Skeletal muscle tissue (tissue), 4 donors: ENCODE data around the gene WBP1L. TPM values are rescaled to one million over a fixed set of nuclear protein-coding genes. Genes with fewer than 3 reads are reported as not detected.
A peak's percentile ranks its signal among the peaks of the same experiment; 100 is the strongest.

ENCODE experiments used
- H3K27ac ChIP-seq: one replicate; pipeline ENCODE4 v1.7.0; 2013; ENCODE audit warnings: mild to moderate bottlenecking, low read depth, low read length, inconsistent platforms
- H3K27me3 ChIP-seq, 3 donors: one replicate each; pipeline ENCODE4 v1.7.0; 2013; ENCODE audit warnings: low read length in 3 of 3; ENCODE audit not compliant: control insufficient read depth in 3 of 3, insufficient read depth in 3 of 3
- H3K36me3 ChIP-seq, 3 donors: one replicate each; pipeline ENCODE4 v1.7.0; 2013; ENCODE audit warnings: low read length in 3 of 3; ENCODE audit not compliant: control insufficient read depth in 3 of 3, insufficient read depth in 3 of 3
- H3K4me1 ChIP-seq, 3 donors: one replicate each; pipeline ENCODE4 v1.7.0; 2013; ENCODE audit warnings: low read length in 3 of 3, mild to moderate bottlenecking in 3 of 3; ENCODE audit not compliant: control insufficient read depth in 3 of 3, insufficient read depth in 3 of 3
- H3K4me3 ChIP-seq, 3 donors: one replicate each; pipeline ENCODE4 v1.7.0; 2013; ENCODE audit warnings: low read length in 3 of 3
- H3K9ac ChIP-seq, 3 donors: one replicate each; pipeline ENCODE4 v1.7.0; 2013; ENCODE audit warnings: low read length in 3 of 3, mild to moderate bottlenecking in 3 of 3, moderate library complexity in 2 of 3, low read depth in 1 of 3
- H3K9me3 ChIP-seq, 3 donors: one replicate each; pipeline ENCODE4 v1.7.0; 2013; ENCODE audit warnings: low read length in 3 of 3; ENCODE audit not compliant: control insufficient read depth in 3 of 3
- total RNA-seq: library from RNA; depleted of rRNA; stranded (reverse); fragments of >200 nt; gene quantifications from one replicate; pipeline ENCODE4 v1.2.3, GENCODE V29; 2014
- donor health status: Osteomylitis.

The WBP1L gene
- total RNA-seq, 1 donor from 2014 or later = 24.0 TPM

GRCh38 chr10:102720775-102721301 lies 22.9 kb upstream of the WBP1L start:
- H3K9me3 ChIP-seq = no peaks in the 10 kb centered on the region
- no peak overlapping the region for H3K9ac ChIP-seq
- H3K27me3 ChIP-seq = no peaks in the 10 kb centered on the region
- no peak overlapping the region for H3K4me3 ChIP-seq
- peaks cover 0 to 2% (median 0%) of the 10 kb centered on the region in 3 donors for H3K36me3 ChIP-seq
- no peak overlapping the region for H3K27ac ChIP-seq
- H3K4me1 ChIP-seq = peaks cover 12 to 16% (median 16%) of the 10 kb centered on the region in 3 donors

- Histone ChIP-seq H3K36me3 (peaks cover 0 to 4% (median 3%) of the 10 kb centered on the region in 3 donors), H3K27ac (no peak overlapping the region), H3K9me3 (no peaks in the 10 kb centered on the region), H3K4me1 (peaks cover 12 to 21% (median 16%) of the 10 kb centered on the region in 3 donors), H3K27me3 (no peaks in the 10 kb centered on the region), H3K4me3 (no peak overlapping the region), H3K9ac (no peak overlapping the region)
Observed at GRCh38 chr10:102721954-102722353, 21.8 kb upstream of the WBP1L start.

GRCh38 chr10:102723989-102724388 lies 19.8 kb upstream of the WBP1L start:
- Histone ChIP-seq H3K36me3 (peaks cover 6 to 11% (median 7%) of the 10 kb centered on the region in 3 donors), H3K4me1 (peaks cover 0 to 6% (median 4%) of the 10 kb centered on the region in 3 donors), H3K9me3 (no peaks in the 10 kb centered on the region)

GRCh38 chr10:102726274-102726673 lies 17.5 kb upstream of the WBP1L start:
- Histone ChIP-seq H3K4me1 (peaks cover 0 to 11% (median 3%) of the 10 kb centered on the region in 3 donors), H3K4me3 (no peak overlapping the region), H3K27ac (no peak overlapping the region)

More at GRCh38 chr10:102723989-102724388, 19.8 kb upstream of the WBP1L start:
- H3K4me3 ChIP-seq = no peak overlapping the region
- no peak overlapping the region for H3K9ac ChIP-seq
- no peaks in the 10 kb centered on the region for H3K27me3 ChIP-seq
- H3K27ac ChIP-seq = no peak overlapping the region

GRCh38 chr10:102727037-102727818 lies 16.5 kb upstream of the WBP1L start:
- H3K4me1 ChIP-seq = peaks cover 0 to 11% (median 3%) of the 10 kb centered on the region in 3 donors
- H3K27me3 ChIP-seq = no peaks in the 10 kb centered on the region
- H3K9me3 ChIP-seq = no peaks in the 10 kb centered on the region
- H3K9ac ChIP-seq = no peak overlapping the region
- H3K27ac ChIP-seq = no peak overlapping the region
- no peak overlapping the region for H3K4me3 ChIP-seq
- H3K36me3 ChIP-seq = peaks cover 8 to 16% (median 9%) of the 10 kb centered on the region in 3 donors

More at GRCh38 chr10:102726274-102726673, 17.5 kb upstream of the WBP1L start:
- Histone ChIP-seq H3K9me3 (no peaks in the 10 kb centered on the region), H3K27me3 (no peaks in the 10 kb centered on the region), H3K9ac (no peak overlapping the region), H3K36me3 (peaks cover 8 to 11% (median 9%) of the 10 kb centered on the region in 3 donors)

- Histone ChIP-seq H3K4me3 (no peak overlapping the region), H3K9me3 (no peaks in the 10 kb centered on the region), H3K36me3 (peaks cover 9 to 26% (median 13%) of the 10 kb centered on the region in 3 donors), H3K27me3 (no peaks in the 10 kb centered on the region), H3K9ac (peak overlapping the region in 1 of 3 donors; percentile 3), H3K27ac (no peak overlapping the region), H3K4me1 (peaks cover 0 to 11% (median 3%) of the 10 kb centered on the region in 3 donors)
Observed at GRCh38 chr10:102729029-102730026, 14.4 kb upstream of the WBP1L start.

GRCh38 chr10:102731222-102731800 lies 12.4 kb upstream of the WBP1L start:
- no peak overlapping the region for H3K9ac ChIP-seq
- no peak overlapping the region for H3K4me3 ChIP-seq
- H3K27me3 ChIP-seq = no peaks in the 10 kb centered on the region
- peaks cover 0 to 8% (median 4%) of the 10 kb centered on the region in 3 donors for H3K4me1 ChIP-seq
- H3K36me3 ChIP-seq = peaks cover 13 to 29% (median 13%) of the 10 kb centered on the region in 3 donors
- H3K9me3 ChIP-seq = no peaks in the 10 kb centered on the region
- H3K27ac ChIP-seq = no peak overlapping the region

GRCh38 chr10:102732661-102733060 lies 11.1 kb upstream of the WBP1L start:
- Histone ChIP-seq H3K4me1 (peaks cover 0 to 5% (median 4%) of the 10 kb centered on the region in 3 donors), H3K9me3 (no peaks in the 10 kb centered on the region), H3K27me3 (no peaks in the 10 kb centered on the region), H3K9ac (no peak overlapping the region), H3K36me3 (peaks cover 7 to 25% (median 10%) of the 10 kb centered on the region in 3 donors), H3K27ac (no peak overlapping the region), H3K4me3 (no peak overlapping the region)

GRCh38 chr10:102735065-102735562 lies 8.6 kb upstream of the WBP1L start:
- Histone ChIP-seq H3K4me1 (peaks cover 0 to 2% (median 0%) of the 10 kb centered on the region in 3 donors), H3K27me3 (no peaks in the 10 kb centered on the region), H3K36me3 (peaks cover 6 to 18% (median 10%) of the 10 kb centered on the region in 3 donors), H3K9me3 (no peaks in the 10 kb centered on the region), H3K9ac (no peak overlapping the region), H3K27ac (no peak overlapping the region), H3K4me3 (peak overlapping the region in 1 of 3 donors; percentile 43)
